Measurements from ENCODE around the gene MRPS12.

- no peak for TF ChIP-seq POLR2A (IDR thresholded peaks at IDR 0.05; ENCODE audit: insufficient read depth in 1 of 2, low read depth in 2 of 2, low read length in 2 of 2)
- TF ChIP-seq, protein P1, sequence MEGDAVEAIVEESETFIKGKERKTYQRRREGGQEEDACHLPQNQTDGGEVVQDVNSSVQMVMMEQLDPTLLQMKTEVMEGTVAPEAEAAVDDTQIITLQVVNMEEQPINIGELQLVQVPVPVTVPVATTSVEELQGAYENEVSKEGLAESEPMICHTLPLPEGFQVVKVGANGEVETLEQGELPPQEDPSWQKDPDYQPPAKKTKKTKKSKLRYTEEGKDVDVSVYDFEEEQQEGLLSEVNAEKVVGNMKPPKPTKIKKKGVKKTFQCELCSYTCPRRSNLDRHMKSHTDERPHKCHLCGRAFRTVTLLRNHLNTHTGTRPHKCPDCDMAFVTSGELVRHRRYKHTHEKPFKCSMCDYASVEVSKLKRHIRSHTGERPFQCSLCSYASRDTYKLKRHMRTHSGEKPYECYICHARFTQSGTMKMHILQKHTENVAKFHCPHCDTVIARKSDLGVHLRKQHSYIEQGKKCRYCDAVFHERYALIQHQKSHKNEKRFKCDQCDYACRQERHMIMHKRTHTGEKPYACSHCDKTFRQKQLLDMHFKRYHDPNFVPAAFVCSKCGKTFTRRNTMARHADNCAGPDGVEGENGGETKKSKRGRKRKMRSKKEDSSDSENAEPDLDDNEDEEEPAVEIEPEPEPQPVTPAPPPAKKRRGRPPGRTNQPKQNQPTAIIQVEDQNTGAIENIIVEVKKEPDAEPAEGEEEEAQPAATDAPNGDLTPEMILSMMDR (CRISPR knock-in tag; IDR thresholded peaks at IDR 0.05), result no peak
- TF ChIP-seq NFKBIZ (CRISPR knock-in tag; IDR thresholded peaks at IDR 0.05), result no peak
- TF ChIP-seq ZNF776 (CRISPR knock-in tag; IDR thresholded peaks at IDR 0.05), result no peak
- TF ChIP-seq CENPX (CRISPR knock-in tag; IDR thresholded peaks at IDR 0.05), result no peak
- TF ChIP-seq, protein P2, sequence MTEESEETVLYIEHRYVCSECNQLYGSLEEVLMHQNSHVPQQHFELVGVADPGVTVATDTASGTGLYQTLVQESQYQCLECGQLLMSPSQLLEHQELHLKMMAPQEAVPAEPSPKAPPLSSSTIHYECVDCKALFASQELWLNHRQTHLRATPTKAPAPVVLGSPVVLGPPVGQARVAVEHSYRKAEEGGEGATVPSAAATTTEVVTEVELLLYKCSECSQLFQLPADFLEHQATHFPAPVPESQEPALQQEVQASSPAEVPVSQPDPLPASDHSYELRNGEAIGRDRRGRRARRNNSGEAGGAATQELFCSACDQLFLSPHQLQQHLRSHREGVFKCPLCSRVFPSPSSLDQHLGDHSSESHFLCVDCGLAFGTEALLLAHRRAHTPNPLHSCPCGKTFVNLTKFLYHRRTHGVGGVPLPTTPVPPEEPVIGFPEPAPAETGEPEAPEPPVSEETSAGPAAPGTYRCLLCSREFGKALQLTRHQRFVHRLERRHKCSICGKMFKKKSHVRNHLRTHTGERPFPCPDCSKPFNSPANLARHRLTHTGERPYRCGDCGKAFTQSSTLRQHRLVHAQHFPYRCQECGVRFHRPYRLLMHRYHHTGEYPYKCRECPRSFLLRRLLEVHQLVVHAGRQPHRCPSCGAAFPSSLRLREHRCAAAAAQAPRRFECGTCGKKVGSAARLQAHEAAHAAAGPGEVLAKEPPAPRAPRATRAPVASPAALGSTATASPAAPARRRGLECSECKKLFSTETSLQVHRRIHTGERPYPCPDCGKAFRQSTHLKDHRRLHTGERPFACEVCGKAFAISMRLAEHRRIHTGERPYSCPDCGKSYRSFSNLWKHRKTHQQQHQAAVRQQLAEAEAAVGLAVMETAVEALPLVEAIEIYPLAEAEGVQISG (CRISPR knock-in tag; IDR thresholded peaks at IDR 0.05), result no peak
- TF ChIP-seq MIER3 (CRISPR knock-in tag; IDR thresholded peaks at IDR 0.05; ENCODE audit: borderline replicate concordance), result no peak
- TF ChIP-seq ZFX (CRISPR knock-in tag; IDR thresholded peaks at IDR 0.05; ENCODE audit: low read depth), result no peak
- TF ChIP-seq NFIC (IDR thresholded peaks at IDR 0.05; ENCODE audit: low read length), result no peak
- TF ChIP-seq THYN1 (CRISPR knock-in tag; IDR thresholded peaks at IDR 0.05; ENCODE audit: borderline replicate concordance, low read depth), result no peak
- no peak for TF ChIP-seq POLR2AphosphoS5 (IDR thresholded peaks at IDR 0.05; ENCODE audit: low read depth, low read length)
Observed at GRCh38 chr19:38913958-38914357, 16.8 kb upstream of the MRPS12 start.
